ENCODE measurements around the gene LINGO3.
A peak's percentile ranks its signal among the peaks of the same experiment; 100 is the strongest.

Gene LINGO3

GRCh38 chr19:2330632-2331284, 22.8 kb upstream of the LINGO3 start:
- no peak for DNase-seq (ENCODE audit: low read depth)
- no peak overlapping the region; the same call in 1 of the 2 replicates for H3K4me3 ChIP-seq (ENCODE audit: low read depth, low read length)
- no peak for TF ChIP-seq CTCF (IDR thresholded peaks at IDR 0.05; ENCODE audit: control insufficient read depth, extremely low read depth, insufficient read depth)

GRCh38 chr19:2330255-2330631, 22.3 kb upstream of the LINGO3 start:
- no peak overlapping the region for H3K4me3 ChIP-seq (ENCODE audit: low read depth, low read length)
- no peak for DNase-seq (ENCODE audit: low read depth)
- no peak for TF ChIP-seq CTCF (IDR thresholded peaks at IDR 0.05; ENCODE audit: control insufficient read depth, extremely low read depth, insufficient read depth)

GRCh38 chr19:2329501-2329916, 21.6 kb upstream of the LINGO3 start:
- peak overlapping the region; percentile 95 for H3K4me3 ChIP-seq (ENCODE audit: low read depth, low read length)
- TF ChIP-seq CTCF (IDR thresholded peaks at IDR 0.05; ENCODE audit: control insufficient read depth, extremely low read depth, insufficient read depth) = no peak
- no peak for DNase-seq (ENCODE audit: low read depth)

- no peak for TF ChIP-seq CTCF (IDR thresholded peaks at IDR 0.05; ENCODE audit: control insufficient read depth, extremely low read depth, insufficient read depth)
- no peak for DNase-seq (ENCODE audit: low read depth)
- H3K4me3 ChIP-seq (ENCODE audit: low read depth, low read length) = peak overlapping the region; percentile 95
These were observed 21.2 kb upstream of the LINGO3 start for GRCh38 chr19:2329149-2329478.

GRCh38 chr19:2328401-2329148, 20.6 kb upstream of the LINGO3 start, which contains the start of the genes LSM7 and SPPL2B:
Gene LSM7 (minus strand): TSS chr19:2328586. CDS start chr19:2328566, 20 bp downstream.
Gene SPPL2B (plus strand): TSS chr19:2328684. CDS start chr19:2328710, 26 bp downstream.
- H3K4me3 ChIP-seq (ENCODE audit: low read depth, low read length) = peak within 1 kb of the TSS; percentile 95
- TF ChIP-seq CTCF (IDR thresholded peaks at IDR 0.05; ENCODE audit: control insufficient read depth, extremely low read depth, insufficient read depth) = no peak
- peak; percentile 46 for DNase-seq (ENCODE audit: low read depth)

- TF ChIP-seq CTCF (IDR thresholded peaks at IDR 0.05; ENCODE audit: control insufficient read depth, extremely low read depth, insufficient read depth) = no peak
- DNase-seq (ENCODE audit: low read depth) = peak; percentile 54
- H3K4me3 ChIP-seq (ENCODE audit: low read depth, low read length) = peak overlapping the region; percentile 95
These were observed 19.9 kb upstream of the LINGO3 start for GRCh38 chr19:2327773-2328400.

Measured in LNCaP clone FGC (cell line).